B cell (primary cell): ENCODE measurements around the gene MPP2. TPM values are rescaled to one million over a fixed set of nuclear protein-coding genes. Genes with fewer than 3 reads are reported as not detected.

Experiments used
- ATAC-seq: fragments of 200-7000 bp; cut with Tn5 transposase; one replicate; pipeline ENCODE4 v1.10.0; 2021; ENCODE audit warnings: low read depth, mild to moderate bottlenecking, moderate number of reproducible peaks, moderate library complexity
- CTCF ChIA-PET: fragments of 350-600 bp; sonication (Branson Sonifier 250); formaldehyde crosslinking; loops from one replicate; lab custom pipeline; 2021; ENCODE audit warnings: antibody characterized with exemption, inconsistent platforms; lab: Charles Lee
- POLR2A ChIA-PET: fragments of 350-600 bp; sonication (Branson Sonifier 250); formaldehyde crosslinking; loops from one replicate; lab custom pipeline; 2021; ENCODE audit warnings: antibody characterized with exemption; lab: Charles Lee
- DNase-seq: peaks from one replicate; pipeline ENCODE4 v3.0.0; 2013
- H2AFZ ChIP-seq: 2 replicates; pipeline ENCODE4 v1.6.1; 2012; ENCODE audit warnings: mild to moderate bottlenecking, low read depth, low read length; ENCODE audit not compliant: insufficient read depth, poor library complexity, severe bottlenecking
- H3K27ac ChIP-seq, 2 donors: 1 replicate in 1 of 2; 2 replicates in 1 of 2; pipeline ENCODE4 v1.5.1; 2012 to 2013; ENCODE audit warnings: low read length in 2 of 2, mild to moderate bottlenecking in 2 of 2, moderate library complexity in 1 of 2
- H3K27me3 ChIP-seq, 4 experiments: fragments of 200-600 bp in 1 of 4; sonication (generic) in 1 of 4; replicated peaks in 1 of 4; 1 replicate in 2 of 4; 2 replicates in 2 of 4; pipeline versions ENCODE4 v1.6.1 to v1.7.0; 2013 to 2016; ENCODE audit warnings: low read length in 3 of 4, mild to moderate bottlenecking in 2 of 4, mixed read lengths in 1 of 4, moderate library complexity in 1 of 4; ENCODE audit not compliant: insufficient read depth in 4 of 4, control insufficient read depth in 3 of 4; ENCODE audit errors: control extremely low read depth in 1 of 4
- H3K36me3 ChIP-seq, 2 experiments: replicated peaks in 1 of 2; 1 replicate in 1 of 2; 2 replicates in 1 of 2; pipeline versions ENCODE4 v1.6.1 to v1.7.1; 2013; ENCODE audit warnings: low read length in 1 of 2; ENCODE audit not compliant: insufficient read depth in 2 of 2, control insufficient read depth in 1 of 2; ENCODE audit errors: control extremely low read depth in 1 of 2, extremely low read depth in 1 of 2
- H3K4me1 ChIP-seq, 2 donors: fragments of 200-600 bp in 1 of 2; sonication (generic) in 1 of 2; 1 replicate in 1 of 2; 2 replicates in 1 of 2; pipeline versions ENCODE4 v1.5.1 to v1.6.1; 2013 to 2017; ENCODE audit warnings: low read length in 2 of 2; ENCODE audit not compliant: control insufficient read depth in 2 of 2, insufficient read depth in 2 of 2
- H3K4me2 ChIP-seq: replicated peaks from 2 replicates; pipeline ENCODE3; 2012; ENCODE audit warnings: mild to moderate bottlenecking, low read depth, low read length; ENCODE audit not compliant: poor library complexity, severe bottlenecking
- H3K4me3 ChIP-seq, 5 experiments: fragments of 200-600 bp in 1 of 5; sonication (generic) in 1 of 5; 1 replicate in 3 of 5; 2 replicates in 2 of 5; pipeline versions ENCODE4 v1.5.1 to v1.7.0; 2011 to 2016; ENCODE audit warnings: low read length in 4 of 5, mild to moderate bottlenecking in 4 of 5, low read depth in 2 of 5, control low read depth in 1 of 5, moderate library complexity in 1 of 5; ENCODE audit not compliant: insufficient read depth in 1 of 5; ENCODE audit errors: control extremely low read depth in 1 of 5, extremely low read depth in 1 of 5
- H3K79me2 ChIP-seq: fragments of 200-600 bp; sonication (generic); one replicate; pipeline ENCODE4 v1.6.0; 2016; ENCODE audit warnings: low read length; ENCODE audit not compliant: control insufficient read depth, insufficient read depth
- H3K9ac ChIP-seq: fragments of 200-600 bp; sonication (generic); 2 replicates; pipeline ENCODE4 v1.6.1; 2017; ENCODE audit warnings: mild to moderate bottlenecking, low read length, moderate library complexity
- H3K9me3 ChIP-seq, 3 donors: one replicate each; pipeline versions ENCODE4 v1.6.1 to v1.7.1; 2013; ENCODE audit warnings: low read length in 2 of 3; ENCODE audit not compliant: control insufficient read depth in 2 of 3, insufficient read depth in 1 of 3; ENCODE audit errors: control extremely low read depth in 1 of 3
- H4K20me1 ChIP-seq: 2 replicates; pipeline ENCODE4 v1.6.0; 2012; ENCODE audit warnings: mild to moderate bottlenecking, low read length; ENCODE audit not compliant: insufficient read depth, control insufficient read depth, poor library complexity, severe bottlenecking
- H3K27ac Mint-ChIP-seq: one replicate; pipeline ENCODE4 v1.8.0; 2021; ENCODE audit warnings: mixed read lengths
- H3K27me3 Mint-ChIP-seq: one replicate; pipeline ENCODE4 v1.8.0; 2021; ENCODE audit warnings: mixed read lengths
- H3K4me1 Mint-ChIP-seq: one replicate; pipeline ENCODE4 v1.8.0; 2021; ENCODE audit warnings: mixed read lengths
- H3K4me3 Mint-ChIP-seq: one replicate; pipeline ENCODE4 v1.8.0; 2021; ENCODE audit warnings: mixed read lengths
- H3K9me3 Mint-ChIP-seq: one replicate; pipeline ENCODE4 v1.8.0; 2022; ENCODE audit warnings: mixed read lengths; ENCODE audit not compliant: insufficient read depth
- CTCF ChIP-seq: fragments of 200-600 bp; IDR thresholded peaks from one replicate; pipeline ENCODE4 v1.8.0; 2022; ENCODE audit warnings: antibody characterized with exemption, mild to moderate bottlenecking
- EZH2 ChIP-seq: IDR thresholded peaks from 2 replicates; pipeline ENCODE4 v1.6.1; 2012; ENCODE audit warnings: borderline replicate concordance, low read depth, mild to moderate bottlenecking, moderate library complexity, low read length; ENCODE audit not compliant: insufficient read depth, poor library complexity, severe bottlenecking
- WGBS: methylation state at CpG from one replicate; pipeline ENCODE4 v1.1.5; 2013; ENCODE audit warnings: missing lambda C conversion rate; ENCODE audit not compliant: insufficient coverage; 5-methylcytosine and 5-hydroxymethylcytosine counted together
- intact Hi-C: fragments of 100-400 bp; cut with micrococcal nuclease; formaldehyde crosslinking; loops from one replicate; pipeline ENCODE4 v1.10.0; 2022
- polyA plus RNA-seq: library from polyadenylated mRNA; depleted of rRNA; stranded (reverse); fragments of >200 nt; gene quantifications from 2 replicates; pipeline ENCODE4 v1.2.3, GENCODE V29; 2012
- total RNA-seq, 2 donors: library from RNA; stranded (reverse); fragments of 120-200 nt in 1 of 2; gene quantifications; 1 replicate in 1 of 2; 2 replicates in 1 of 2; pipeline versions ENCODE4 v1.2.3 to v1.2.4, GENCODE V29; 2013 to 2022

Gene MPP2
- total and polyA plus RNA-seq, 2 donors (not counting 1 experiment from before 2014, with no cell fraction given): 0.15 TPM; not detected in 1

- H3K4me3 Mint-ChIP-seq: no peak overlapping the region
- H3K4me2 ChIP-seq: no peak overlapping the region
- H2AFZ ChIP-seq: no peak overlapping the region
- no peak overlapping the region for H3K9ac ChIP-seq
- H3K9me3 ChIP-seq: no peaks in the 10 kb centered on the region
- H3K27ac Mint-ChIP-seq: no peak overlapping the region
- no peak overlapping the region for H3K27ac ChIP-seq
- WGBS: 91% methylated on average over 3 of the region's 4 CpGs
- ChIA-PET CTCF (interaction anchor here (0.6 to 1.4 kb wide), 3 partner anchors 9 to 109 kb away, joined by 3 to 4 read pairs (median 3); no protein-coding TSS in a partner anchor), POLR2A (no interaction called here)
- TF ChIP-seq CTCF (no peak), EZH2 (no peak)
- DNase-seq (no peak), ATAC-seq (no peak)
- no peaks in the 10 kb centered on the region for H4K20me1 ChIP-seq
- H3K79me2 ChIP-seq: no peaks in the 10 kb centered on the region
- H3K36me3 ChIP-seq: no peaks in the 10 kb centered on the region
- H3K4me3 ChIP-seq: no peak overlapping the region
- H3K27me3 Mint-ChIP-seq: peaks cover 21% of the 10 kb centered on the region
- H3K4me1 ChIP-seq: peaks cover 2 to 6% of the 10 kb centered on the region in 2 donors
- H3K9me3 Mint-ChIP-seq: no peaks in the 10 kb centered on the region
- intact Hi-C loops: no loop called here
- peaks cover 0 to 18% (median 0%) of the 10 kb centered on the region in 4 experiments for H3K27me3 ChIP-seq
- H3K4me1 Mint-ChIP-seq: peaks cover 6% of the 10 kb centered on the region
These were observed 25.6 kb upstream of the MPP2 start for GRCh38 chr17:43932923-43933322.

GRCh38 chr17:43932357-43932756, 25.0 kb upstream of the MPP2 start:
- DNase-seq: no peak
- intact Hi-C loops: no loop called here
- no peaks in the 10 kb centered on the region for H4K20me1 ChIP-seq
- ATAC-seq: no peak
- H3K36me3 ChIP-seq: no peaks in the 10 kb centered on the region
- peaks cover 9% of the 10 kb centered on the region for H3K4me1 Mint-ChIP-seq
- TF ChIP-seq CTCF: no peak
- no peak for TF ChIP-seq EZH2
- 91% methylated on average over 10 of the region's 10 CpGs for WGBS
- POLR2A ChIA-PET: no interaction called here
- no peak overlapping the region for H3K9ac ChIP-seq
- H3K4me3 ChIP-seq: no peak overlapping the region
- no peak overlapping the region for H3K27ac ChIP-seq
- H3K4me3 Mint-ChIP-seq: no peak overlapping the region
- H3K79me2 ChIP-seq: no peaks in the 10 kb centered on the region
- H2AFZ ChIP-seq: no peak overlapping the region
- H3K27me3 Mint-ChIP-seq: peaks cover 22% of the 10 kb centered on the region
- H3K9me3 ChIP-seq: no peaks in the 10 kb centered on the region
- no peak overlapping the region for H3K4me2 ChIP-seq
- CTCF ChIA-PET: interaction anchor here (0.6 to 1.4 kb wide), 3 partner anchors 9 to 109 kb away, joined by 3 to 4 read pairs (median 3); no protein-coding TSS in a partner anchor
- H3K4me1 ChIP-seq: peaks cover 5 to 9% of the 10 kb centered on the region in 2 donors
- H3K27me3 ChIP-seq: peaks cover 0 to 19% (median 1%) of the 10 kb centered on the region in 4 experiments
- H3K9me3 Mint-ChIP-seq: no peaks in the 10 kb centered on the region
- H3K27ac Mint-ChIP-seq: no peak overlapping the region
